IPS-15b (cell line): ENCODE results near the gene LEAP2.
"Not testable (repeated sequence)": the region's sequence is repeated elsewhere in the genome, so short reads cannot be mapped to it uniquely, and the experiment has no call there.

Source experiments
- H3K27me3 ChIP-seq: one replicate; pipeline ENCODE4 v1.6.1; 2013; ENCODE audit warnings: low read length; ENCODE audit not compliant: control insufficient read depth, insufficient read depth
- H3K36me3 ChIP-seq: one replicate; pipeline ENCODE4 v1.6.1; 2013; ENCODE audit warnings: low read length; ENCODE audit not compliant: control insufficient read depth, insufficient read depth
- H3K4me1 ChIP-seq: one replicate; pipeline ENCODE4 v1.6.1; 2013; ENCODE audit warnings: mild to moderate bottlenecking, low read length; ENCODE audit not compliant: control insufficient read depth, insufficient read depth
- H3K4me3 ChIP-seq: one replicate; pipeline ENCODE4 v1.5.1; 2013; ENCODE audit warnings: low read depth, low read length
- H3K9ac ChIP-seq: one replicate; pipeline ENCODE4 v1.6.1; 2013; ENCODE audit warnings: low read depth, mild to moderate bottlenecking, low read length
- H3K9me3 ChIP-seq: one replicate; pipeline ENCODE4 v1.6.1; 2013; ENCODE audit warnings: mild to moderate bottlenecking, low read length; ENCODE audit not compliant: control insufficient read depth, insufficient read depth

The LEAP2 gene

GRCh38 chr5:132849347-132849746 is 24.1 kb upstream of the LEAP2 start:
- Histone ChIP-seq H3K27me3 (no peaks in the 10 kb centered on the region), H3K9ac (no peak overlapping the region), H3K4me3 (no peak overlapping the region), H3K4me1 (no peaks in the 10 kb centered on the region), H3K9me3 (no peaks in the 10 kb centered on the region), H3K36me3 (no peaks in the 10 kb centered on the region)

GRCh38 chr5:132850066-132850465 is 23.4 kb upstream of the LEAP2 start:
- Histone ChIP-seq H3K9ac (no peak overlapping the region), H3K4me3 (no peak overlapping the region), H3K36me3 (no peaks in the 10 kb centered on the region), H3K9me3 (no peaks in the 10 kb centered on the region), H3K4me1 (no peaks in the 10 kb centered on the region), H3K27me3 (no peaks in the 10 kb centered on the region)

- no peak overlapping the region for H3K9ac ChIP-seq
- H3K27me3 ChIP-seq, result no peaks in the 10 kb centered on the region
- H3K4me3 ChIP-seq, result no peak overlapping the region
- no peaks in the 10 kb centered on the region for H3K9me3 ChIP-seq
- no peaks in the 10 kb centered on the region for H3K4me1 ChIP-seq
- no peaks in the 10 kb centered on the region for H3K36me3 ChIP-seq
These were observed 20.1 kb upstream of the LEAP2 start for GRCh38 chr5:132853323-132853722.

- no peaks in the 10 kb centered on the region for H3K36me3 ChIP-seq
- H3K9ac ChIP-seq, result no peak overlapping the region
- H3K9me3 ChIP-seq, result no peaks in the 10 kb centered on the region
- no peak overlapping the region for H3K4me3 ChIP-seq
- H3K27me3 ChIP-seq, result no peaks in the 10 kb centered on the region
- no peaks in the 10 kb centered on the region for H3K4me1 ChIP-seq
These were observed 19.7 kb upstream of the LEAP2 start for GRCh38 chr5:132853790-132854189.

GRCh38 chr5:132854301-132854700 is 19.2 kb upstream of the LEAP2 start:
- no peaks in the 10 kb centered on the region for H3K4me1 ChIP-seq
- no peaks in the 10 kb centered on the region for H3K9me3 ChIP-seq
- H3K4me3 ChIP-seq, result no peak overlapping the region
- H3K27me3 ChIP-seq, result no peaks in the 10 kb centered on the region
- H3K36me3 ChIP-seq, result no peaks in the 10 kb centered on the region
- H3K9ac ChIP-seq, result no peak overlapping the region

- not testable (repeated sequence) for H3K36me3 ChIP-seq
These were observed 18.5 kb upstream of the LEAP2 start for GRCh38 chr5:132854992-132855391.

GRCh38 chr5:132856011-132856410 is 17.5 kb upstream of the LEAP2 start:
- Histone ChIP-seq H3K9ac (no peak overlapping the region), H3K4me1 (no peaks in the 10 kb centered on the region), H3K36me3 (no peaks in the 10 kb centered on the region), H3K27me3 (no peaks in the 10 kb centered on the region), H3K9me3 (no peaks in the 10 kb centered on the region), H3K4me3 (no peak overlapping the region)

More at GRCh38 chr5:132854992-132855391, 18.5 kb upstream of the LEAP2 start:
- H3K4me1 ChIP-seq, H3K27me3 ChIP-seq, H3K4me3 ChIP-seq, H3K9me3 ChIP-seq, H3K9ac ChIP-seq: not testable (repeated sequence)

GRCh38 chr5:132859889-132860437 is 13.5 kb upstream of the LEAP2 start:
- H3K4me1 ChIP-seq, result no peaks in the 10 kb centered on the region
- no peak overlapping the region for H3K4me3 ChIP-seq
- no peaks in the 10 kb centered on the region for H3K9me3 ChIP-seq
- no peak overlapping the region for H3K9ac ChIP-seq
- H3K27me3 ChIP-seq, result no peaks in the 10 kb centered on the region
- H3K36me3 ChIP-seq, result no peaks in the 10 kb centered on the region

- H3K36me3 ChIP-seq, result no peaks in the 10 kb centered on the region
- H3K4me1 ChIP-seq, result peaks cover 4% of the 10 kb centered on the region
- no peaks in the 10 kb centered on the region for H3K27me3 ChIP-seq
- no peak overlapping the region for H3K9ac ChIP-seq
- H3K9me3 ChIP-seq, result no peaks in the 10 kb centered on the region
- no peak overlapping the region for H3K4me3 ChIP-seq
These were observed 12.7 kb upstream of the LEAP2 start for GRCh38 chr5:132860742-132861141.

GRCh38 chr5:132865668-132866341 is 7.7 kb upstream of the LEAP2 start:
- H3K4me3 ChIP-seq, result peak overlapping the region; percentile 89
- no peaks in the 10 kb centered on the region for H3K27me3 ChIP-seq
- peaks cover 5% of the 10 kb centered on the region for H3K4me1 ChIP-seq
- H3K9ac ChIP-seq, result peak overlapping the region; percentile 74
- no peaks in the 10 kb centered on the region for H3K9me3 ChIP-seq
- H3K36me3 ChIP-seq, result peaks cover 8% of the 10 kb centered on the region

GRCh38 chr5:132866342-132867045 is 7.0 kb upstream of the LEAP2 start, which contains the start of the genes GDF9 and UQCRQ:
GDF9 (minus strand) TSS chr5:132866469; CDS start chr5:132864533, 1,936 bp downstream.
UQCRQ (plus strand) TSS chr5:132866642; CDS start chr5:132866882, 240 bp downstream.
- peaks cover 8% of the 10 kb centered on the region for H3K36me3 ChIP-seq

GRCh38 chr5:132867046-132867451 is 6.4 kb upstream of the LEAP2 start:
- Histone ChIP-seq H3K4me3 (peak overlapping the region; percentile 89), H3K36me3 (peaks cover 8% of the 10 kb centered on the region)

More at GRCh38 chr5:132866342-132867045, 7.0 kb upstream of the LEAP2 start, which contains the start of the genes GDF9 and UQCRQ:
- no peaks in the 10 kb centered on the region for H3K27me3 ChIP-seq
- peak within 1 kb of the TSS; percentile 91 for H3K9ac ChIP-seq
- H3K4me3 ChIP-seq, result peak within 1 kb of the TSS; percentile 89
- H3K4me1 ChIP-seq, result peaks cover 5% of the 10 kb centered on the region
- H3K9me3 ChIP-seq, result no peaks in the 10 kb centered on the region

More at GRCh38 chr5:132867046-132867451, 6.4 kb upstream of the LEAP2 start:
- no peaks in the 10 kb centered on the region for H3K27me3 ChIP-seq
- peak overlapping the region; percentile 91 for H3K9ac ChIP-seq
- no peaks in the 10 kb centered on the region for H3K9me3 ChIP-seq
- H3K4me1 ChIP-seq, result peaks cover 5% of the 10 kb centered on the region
